Raji (cell line): ENCODE measurements around the gene FAM3B.

Source experiments
- POLR2A ChIP-seq: IDR thresholded peaks from 2 replicates; pipeline ENCODE4 v1.6.1; 2011; ENCODE audit warnings: low read depth, low read length, control low read depth; ENCODE audit not compliant: insufficient read depth

The FAM3B gene

DNA sequence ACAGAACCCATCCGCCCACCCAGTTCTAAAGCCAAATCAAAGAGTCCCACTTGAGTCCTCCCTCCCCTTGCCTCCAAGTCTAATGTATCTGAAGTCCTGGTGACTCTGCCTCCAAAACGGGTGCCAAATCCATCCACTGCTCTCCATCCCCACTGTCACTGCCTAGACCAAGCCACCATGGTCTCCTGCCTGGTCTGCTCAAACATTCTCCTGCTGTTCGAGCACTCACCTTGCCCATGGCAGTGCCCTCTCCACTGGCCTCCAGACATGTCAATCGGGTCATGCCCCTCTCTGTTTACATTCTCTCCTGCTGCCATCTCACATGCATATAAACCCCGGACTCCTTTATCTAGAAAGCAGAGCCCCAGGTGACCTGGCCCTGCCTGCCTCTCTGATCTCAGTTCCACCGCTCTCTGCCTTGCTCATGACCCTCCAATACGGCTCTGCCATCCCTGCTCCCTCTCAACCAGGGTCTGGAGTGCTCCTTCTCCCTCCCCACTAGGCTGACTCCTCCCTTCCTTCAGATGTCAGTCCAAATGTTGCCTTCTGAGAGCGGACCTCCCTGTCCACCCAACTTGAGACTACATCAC is 77.4 kb downstream of the FAM3B start:
- no peak for TF ChIP-seq POLR2A

- no peak for TF ChIP-seq POLR2A
These were observed 80.0 kb downstream of the FAM3B start for GRCh38 chr21:41396558-41397075.

DNA sequence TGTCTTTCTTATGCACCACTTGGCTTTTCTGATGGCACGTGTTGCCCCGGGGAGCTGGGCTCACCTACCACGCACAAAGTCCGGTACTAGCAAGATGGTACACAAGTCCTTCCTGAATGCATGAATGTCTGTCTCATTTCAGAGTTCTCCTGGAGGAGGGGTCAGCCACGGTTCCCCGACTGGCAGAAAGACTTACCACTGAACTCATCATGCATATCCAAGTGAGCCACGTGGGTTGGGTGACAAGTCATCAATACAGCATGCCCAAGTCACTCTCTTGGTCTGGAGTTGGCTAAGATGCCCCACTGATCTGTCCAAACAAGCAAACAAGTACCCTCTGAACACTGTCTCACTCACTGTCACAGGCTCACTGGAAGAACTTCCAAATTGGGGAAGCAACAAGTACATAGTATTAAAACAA is 80.9 kb downstream of the FAM3B start:
- no peak for TF ChIP-seq POLR2A

- TF ChIP-seq POLR2A: no peak
These were observed 81.7 kb downstream of the FAM3B start for GRCh38 chr21:41398251-41398650.

DNA sequence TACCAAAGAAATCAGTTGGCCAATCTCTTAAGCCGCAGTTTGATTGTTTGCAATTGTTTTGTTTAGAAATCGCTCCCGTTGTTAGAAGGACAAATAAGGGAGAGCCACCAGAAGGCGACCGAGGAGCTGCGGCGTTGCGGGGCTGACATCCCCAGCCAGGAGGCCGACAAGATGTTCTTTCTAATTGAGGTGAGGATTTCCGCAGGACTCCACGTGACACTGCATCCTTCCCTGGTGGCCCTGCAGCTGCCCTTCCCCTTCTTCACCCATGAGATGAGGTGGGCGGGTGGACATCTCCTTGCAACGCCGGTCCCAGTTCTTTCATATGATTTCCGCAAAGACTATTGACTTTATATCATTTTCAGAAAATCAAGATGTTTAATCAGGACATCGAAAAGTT is 82.2 kb downstream of the FAM3B start:
- no peak for TF ChIP-seq POLR2A

GRCh38 chr21:41399246-41399800 is 82.7 kb downstream of the FAM3B start:
- TF ChIP-seq POLR2A: no peak

DNA sequence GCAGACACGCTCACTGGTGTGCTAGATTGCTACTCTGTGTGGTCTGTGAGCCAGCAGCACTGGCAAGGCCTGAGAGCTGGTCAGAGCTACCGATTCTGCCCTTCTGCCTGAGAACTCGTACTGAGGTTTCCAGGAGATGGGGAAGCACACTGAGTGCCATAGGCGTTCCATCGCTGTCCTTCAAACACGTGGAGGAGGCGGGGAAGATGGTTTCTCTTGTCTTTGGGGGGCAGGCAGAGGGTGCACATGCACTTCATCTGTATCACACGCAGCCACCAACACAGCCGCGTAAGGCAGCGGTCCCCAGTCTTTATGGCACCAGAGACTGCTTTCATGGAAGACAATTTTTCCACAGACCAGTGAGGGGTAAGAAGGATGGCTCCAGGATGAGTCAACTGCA is 85.6 kb downstream of the FAM3B start:
- no peak for TF ChIP-seq POLR2A

DNA sequence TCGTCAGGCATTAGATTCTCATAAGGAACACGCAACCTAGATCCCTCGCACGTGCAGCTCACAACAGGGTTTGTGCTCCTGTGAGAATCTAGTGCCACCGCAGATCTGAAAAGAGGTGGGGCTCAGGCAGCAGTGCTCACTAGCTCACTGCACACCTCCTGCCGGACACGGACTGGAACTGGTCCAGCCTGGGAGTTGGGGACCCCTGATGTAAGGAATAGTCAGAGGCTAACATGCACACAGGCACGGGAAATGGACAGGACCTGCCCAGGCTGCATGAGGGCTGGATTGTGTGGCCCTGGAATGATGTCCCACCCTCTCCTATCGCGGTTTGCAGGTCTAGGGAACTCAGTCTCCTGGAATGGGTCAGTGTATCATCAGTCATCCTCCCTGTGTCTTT is 86.2 kb downstream of the FAM3B start:
- TF ChIP-seq POLR2A: no peak

- TF ChIP-seq POLR2A: no peak
These were observed 86.7 kb downstream of the FAM3B start for GRCh38 chr21:41403331-41403730.

- TF ChIP-seq POLR2A: no peak
These were observed 87.4 kb downstream of the FAM3B start for GRCh38 chr21:41403966-41404365.

- no peak for TF ChIP-seq POLR2A
These were observed 88.7 kb downstream of the FAM3B start for GRCh38 chr21:41405321-41405720.

- no peak for TF ChIP-seq POLR2A
These were observed 89.7 kb downstream of the FAM3B start for GRCh38 chr21:41406340-41406739.
